Right lung (tissue), 10 donors: ENCODE results near the gene FAM3B. TPM values are rescaled to one million over a fixed set of nuclear protein-coding genes. Genes with fewer than 3 reads are reported as not detected.
"Not testable (repeated sequence)": the region's sequence is repeated elsewhere in the genome, so short reads cannot be mapped to it uniquely, and the experiment has no call there.

Source experiments
- DNase-seq, 2 donors: peaks; one replicate each; pipeline ENCODE4 v3.0.0-alpha.2; 2013
- long read RNA-seq, 8 donors: transcript quantifications; one replicate each; lab custom pipeline, GENCODE V29; 2026
- polyA plus RNA-seq, 5 donors: library from polyadenylated mRNA; unstranded; fragments of 120-200 nt; gene quantifications; one replicate each; pipeline versions ENCODE4 v1.2.1 to v1.2.3, GENCODE V29; 2013; ENCODE audit warnings: inconsistent platforms in 1 of 5, low replicate concordance in 1 of 5; ENCODE audit not compliant: insufficient read length in 5 of 5, insufficient read depth in 1 of 5

The FAM3B gene, protein sequence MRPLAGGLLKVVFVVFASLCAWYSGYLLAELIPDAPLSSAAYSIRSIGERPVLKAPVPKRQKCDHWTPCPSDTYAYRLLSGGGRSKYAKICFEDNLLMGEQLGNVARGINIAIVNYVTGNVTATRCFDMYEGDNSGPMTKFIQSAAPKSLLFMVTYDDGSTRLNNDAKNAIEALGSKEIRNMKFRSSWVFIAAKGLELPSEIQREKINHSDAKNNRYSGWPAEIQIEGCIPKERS
- polyA plus RNA-seq: 10 to 100 TPM in 4 of 5 donors, 1 to 10 TPM in 1; 8.6 to 24.0 (median 14.3) TPM
- long read RNA-seq, donor 1, transcript FAM3B-201 (8 exons, 1,088 nt): major isoform, 17 of 28 reads
- long read RNA-seq, donor 1, partial matches to known transcripts: 11 of 28 reads
- long read RNA-seq, donor 1, other reads (novel, unspliced or antisense): 0 of 28 reads
- long read RNA-seq, donor 2, partial matches to known transcripts: 5 of 8 reads
- long read RNA-seq, donor 2, other reads (novel, unspliced or antisense): 0 of 8 reads
- long read RNA-seq, donor 3, partial matches to known transcripts: 0 of 6 reads
- long read RNA-seq, donor 3, other reads (novel, unspliced or antisense): 0 of 6 reads
- long read RNA-seq, donor 4, partial matches to known transcripts: 0 of 3 reads
- long read RNA-seq, donor 4, other reads (novel, unspliced or antisense): 0 of 3 reads
- long read RNA-seq, donor 5, transcript FAM3B-201 (8 exons, 1,088 nt): major isoform, 6 of 15 reads
- long read RNA-seq, donor 5, partial matches to known transcripts: 6 of 15 reads
- long read RNA-seq, donor 5, other reads (novel, unspliced or antisense): 0 of 15 reads
- long read RNA-seq, donor 6, transcript FAM3B-201 (8 exons, 1,088 nt): major isoform, 8 of 14 reads
- long read RNA-seq, donor 6, partial matches to known transcripts: 0 of 14 reads
- long read RNA-seq, donor 6, other reads (novel, unspliced or antisense): 0 of 14 reads
- long read RNA-seq, donor 7, partial matches to known transcripts: 5 of 10 reads
- long read RNA-seq, donor 7, other reads (novel, unspliced or antisense): 0 of 10 reads
- long read RNA-seq, donor 8: 0 reads

GRCh38 chr21:41316200-41317062, at the start of gene FAM3B:
Gene FAM3B (plus strand): TSS chr21:41316801. CDS start chr21:41316880, 79 bp downstream.
- DNase-seq: peak in 1 of 2 donors; percentile 14

- no peak for DNase-seq
Measured at GRCh38 chr21:41267346-41267745, 49.3 kb upstream of the FAM3B start.

DNA sequence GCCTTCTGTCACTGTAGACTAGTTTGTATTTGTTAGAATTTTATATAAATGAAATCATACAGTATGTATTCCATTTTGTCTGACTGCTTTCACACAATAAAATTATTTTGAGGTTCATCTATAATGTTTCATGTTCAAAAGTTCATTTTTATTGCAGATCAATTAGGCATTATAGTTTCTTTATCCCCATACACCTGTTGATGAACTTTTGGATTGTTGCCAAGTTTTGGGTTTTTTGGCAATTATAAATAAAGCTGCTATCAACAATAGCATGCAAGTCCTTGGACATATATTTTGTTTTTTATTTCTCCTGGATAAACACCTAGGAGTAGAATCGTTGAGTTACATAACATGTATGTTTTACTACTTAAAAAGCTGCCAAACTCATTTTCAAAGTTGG, 47.1 kb upstream of the FAM3B start:
- DNase-seq: no peak

- no peak for DNase-seq
Measured at GRCh38 chr21:41277196-41277595, 39.4 kb upstream of the FAM3B start.

DNA sequence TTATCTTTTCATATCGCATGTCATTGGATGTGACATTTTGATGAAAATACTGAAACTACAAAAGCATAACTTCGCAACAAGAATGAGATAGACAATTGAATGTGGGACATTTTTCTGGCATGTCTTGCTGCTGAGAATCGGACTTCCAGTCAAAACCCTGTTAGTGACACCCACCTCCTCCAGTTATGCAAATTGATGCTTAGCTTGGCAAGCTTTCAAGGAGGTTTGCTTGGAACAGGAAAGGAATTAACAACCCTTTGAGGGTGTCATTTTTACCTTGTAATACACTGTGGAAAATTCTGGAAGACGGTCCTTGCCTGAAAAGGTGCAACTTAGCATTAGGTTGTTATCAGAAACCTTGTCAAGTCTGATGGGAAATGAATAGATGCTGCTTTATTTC, 38.8 kb upstream of the FAM3B start:
- no peak for DNase-seq

GRCh38 chr21:41280115-41280919, 36.3 kb upstream of the FAM3B start:
- DNase-seq: no peak

DNA sequence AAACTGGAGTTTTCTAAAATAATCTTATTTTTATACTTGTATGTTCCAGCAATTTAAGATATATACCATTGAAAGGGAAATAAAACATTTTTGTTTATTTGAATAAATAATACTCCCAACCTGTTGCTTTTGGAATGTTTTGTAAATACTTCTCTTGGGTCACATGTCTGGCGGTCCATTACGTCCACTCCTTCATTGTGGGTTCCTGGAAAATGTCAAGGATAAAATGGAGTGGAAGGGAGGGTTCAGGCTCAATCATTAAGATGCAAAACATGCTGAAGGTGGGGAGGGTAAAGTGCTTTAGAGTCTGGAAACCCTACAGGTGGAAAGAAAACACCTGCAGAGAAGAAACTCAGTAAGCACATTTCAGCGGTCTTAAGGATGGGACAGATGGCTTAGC, 34.2 kb upstream of the FAM3B start:
- no peak for DNase-seq

- DNase-seq: peak; percentile 60 to 74
Measured at GRCh38 chr21:41283211-41283818, 33.3 kb upstream of the FAM3B start.

GRCh38 chr21:41289431-41289830, 27.2 kb upstream of the FAM3B start:
- DNase-seq: no peak

GRCh38 chr21:41290106-41290799, 26.3 kb upstream of the FAM3B start:
- DNase-seq: no peak

DNA sequence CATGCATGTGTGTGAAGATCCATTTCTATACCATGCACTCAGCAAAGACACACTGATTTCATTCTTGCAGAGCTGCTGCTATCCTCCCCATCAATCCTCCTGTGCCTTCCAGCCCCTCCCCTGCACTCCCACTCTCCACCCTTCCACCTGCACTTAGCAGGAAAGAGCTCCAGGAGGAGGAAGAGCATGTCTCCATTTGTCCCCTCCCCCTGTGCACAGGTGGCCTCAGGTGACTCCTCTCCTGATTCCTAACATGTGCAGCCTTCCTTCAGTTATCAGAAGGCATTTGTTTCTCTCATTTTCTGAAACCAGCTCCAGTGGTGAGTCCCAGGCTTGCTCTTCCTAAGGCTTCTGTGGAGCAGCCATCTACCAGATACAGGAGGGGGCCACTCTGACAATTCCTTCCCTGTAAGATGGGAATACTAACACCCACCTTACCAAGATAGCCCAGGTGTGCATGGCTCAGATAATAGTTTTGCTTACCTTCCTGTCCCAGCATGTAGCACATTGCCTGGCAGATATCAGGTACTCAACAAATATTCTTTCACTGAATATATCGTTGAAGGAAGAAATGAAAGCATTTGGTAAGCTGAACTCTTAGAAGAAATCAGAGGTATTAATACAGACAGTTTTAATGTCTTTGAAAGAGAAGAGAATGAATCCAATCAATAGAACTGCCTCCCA, 21.9 kb upstream of the FAM3B start:
- no peak for DNase-seq

GRCh38 chr21:41295721-41296254, 20.8 kb upstream of the FAM3B start:
- no peak for DNase-seq

GRCh38 chr21:41302976-41303375, 13.6 kb upstream of the FAM3B start:
- no peak for DNase-seq

DNA sequence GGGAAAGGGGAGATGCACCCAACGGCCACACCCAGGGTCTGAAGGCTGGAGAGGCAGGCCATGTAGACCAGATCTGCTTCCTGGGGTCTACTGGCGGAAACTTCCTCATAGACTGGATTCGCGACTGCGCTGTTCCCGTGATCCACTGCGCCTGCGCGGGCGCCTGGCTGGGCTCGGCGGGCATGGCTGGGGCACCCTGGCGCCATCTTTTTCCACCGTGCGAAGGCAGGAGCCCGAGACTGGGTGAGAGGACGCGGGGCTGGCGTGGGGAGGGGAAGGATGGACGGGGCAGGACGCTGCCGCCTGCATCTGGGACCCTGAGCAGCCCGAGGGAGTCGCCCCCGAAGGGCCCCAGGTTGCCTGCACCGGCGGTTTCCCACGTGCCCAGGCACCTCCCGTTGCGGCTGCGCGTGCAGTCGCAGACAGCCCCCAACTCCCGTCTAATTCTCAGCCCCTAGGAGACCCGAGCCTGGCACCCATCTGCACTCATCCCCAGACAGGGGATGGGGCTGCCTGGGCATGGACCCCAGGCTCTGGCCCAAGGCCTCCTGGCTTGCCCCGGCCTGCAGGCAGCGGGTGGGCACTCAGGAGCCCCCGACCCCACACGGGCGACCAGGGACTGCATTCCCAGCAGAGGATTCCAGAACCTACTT, 12.4 kb upstream of the FAM3B start:
- no peak for DNase-seq

- no peak for DNase-seq
Measured at GRCh38 chr21:41307219-41307618, 9.4 kb upstream of the FAM3B start.

DNA sequence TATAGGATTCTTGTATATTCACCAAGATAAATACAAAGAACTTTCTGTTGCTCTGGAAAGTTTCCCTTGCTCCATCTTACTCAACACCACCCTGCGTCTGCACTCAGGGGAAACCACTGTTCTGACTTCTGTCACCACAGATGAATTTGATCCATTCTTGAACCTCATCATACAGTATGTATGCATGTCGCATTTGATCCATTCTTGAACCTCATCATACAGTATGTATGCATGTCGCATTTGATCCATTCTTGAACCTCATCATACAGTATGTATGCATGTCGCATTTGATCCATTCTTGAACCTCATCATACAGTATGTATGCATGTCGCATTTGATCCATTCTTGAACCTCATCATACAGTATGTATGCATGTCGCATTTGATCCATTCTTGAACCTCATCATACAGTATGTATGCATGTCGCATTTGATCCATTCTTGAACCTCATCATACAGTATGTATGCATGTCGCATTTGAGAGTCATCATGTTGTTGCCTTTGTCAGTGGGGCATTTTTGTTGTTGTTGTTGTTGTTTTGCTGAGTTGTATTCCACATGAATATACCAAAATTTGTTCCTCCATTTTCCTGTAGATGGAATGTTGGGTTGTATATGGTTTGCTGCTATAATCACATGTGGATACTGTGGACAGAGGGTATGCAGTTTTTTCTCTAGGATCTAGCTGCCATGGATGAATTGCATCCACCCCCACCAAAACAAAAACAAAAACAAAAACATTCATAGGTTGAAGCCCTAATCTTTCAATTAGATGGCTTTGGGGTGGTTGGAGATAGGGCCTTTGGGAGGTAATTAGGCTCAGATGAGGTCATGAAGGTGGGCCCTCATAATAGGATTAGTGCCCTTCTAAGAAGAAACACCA, 3.1 kb upstream of the FAM3B start:
- not testable (repeated sequence) for DNase-seq

GRCh38 chr21:41315726-41316125, 875 bp upstream of the FAM3B start:
- no peak for DNase-seq
